ENCODE data around the gene LAG3.

LAG3 gene

DNA sequence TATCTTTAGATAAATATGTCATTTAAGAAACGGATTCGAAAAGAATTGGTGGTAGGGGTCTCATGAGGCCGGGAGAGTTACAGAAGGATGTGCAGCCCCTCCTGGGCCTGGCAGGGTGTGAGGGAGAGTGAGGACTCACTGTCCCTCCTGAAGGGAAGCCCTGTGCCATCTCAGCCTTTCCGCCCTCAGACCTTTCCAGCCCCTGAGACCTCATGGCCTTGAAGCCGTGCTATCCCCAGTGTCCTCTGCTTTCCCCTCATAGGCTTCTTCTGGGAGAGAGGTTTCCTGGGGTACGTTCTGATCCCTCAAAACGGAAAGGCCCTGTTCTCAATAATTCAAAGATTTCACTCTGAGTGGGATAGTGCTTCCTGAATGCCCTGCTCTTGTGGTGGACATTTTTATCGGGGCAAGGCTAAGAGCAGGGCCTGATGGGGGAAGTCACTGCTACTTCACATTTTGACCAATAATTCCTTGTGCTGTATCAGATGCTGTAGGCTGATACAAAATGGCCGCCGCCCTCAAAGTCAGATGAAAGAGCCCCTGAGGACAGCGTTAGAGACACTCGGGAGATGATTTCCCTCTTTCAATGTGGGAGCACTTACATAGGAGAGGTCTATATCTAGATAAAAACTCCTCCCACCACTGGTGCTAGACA, 18.3 kb downstream of the LAG3 start:
- DNase-seq (ENCODE audit: low read depth in 2 of 2): no peak

DNA sequence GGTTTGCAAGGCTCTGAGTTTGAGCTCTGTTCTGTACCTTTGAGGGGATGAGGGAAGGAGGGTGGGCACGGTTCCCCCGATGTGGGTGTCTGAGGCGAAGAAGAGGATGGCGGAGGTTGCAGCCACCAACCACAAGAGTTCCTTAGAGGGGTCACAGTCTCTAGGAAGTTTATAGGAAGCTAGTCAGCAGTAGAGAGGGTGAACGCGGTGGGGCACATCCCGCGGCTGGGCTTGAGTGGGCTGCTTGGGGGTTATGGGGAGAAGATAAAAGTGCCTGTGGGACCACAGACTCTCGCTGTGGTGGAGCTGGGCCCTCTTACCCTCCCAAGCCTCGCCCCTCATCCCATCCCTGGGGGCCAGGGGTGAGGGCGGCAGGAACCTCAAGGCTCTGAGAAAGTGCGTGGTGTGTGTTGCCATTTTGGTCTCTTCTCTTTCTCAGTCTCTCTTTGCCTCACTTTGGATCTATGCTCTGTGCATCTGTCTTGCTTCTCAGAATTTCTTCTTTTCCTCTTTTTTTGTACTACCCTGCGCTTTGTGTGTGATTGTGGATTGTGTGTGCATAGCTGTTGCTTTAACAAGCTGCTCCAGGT, 19.7 kb downstream of the LAG3 start:
- DNase-seq (ENCODE audit: low read depth in 2 of 2): no peak

DNA sequence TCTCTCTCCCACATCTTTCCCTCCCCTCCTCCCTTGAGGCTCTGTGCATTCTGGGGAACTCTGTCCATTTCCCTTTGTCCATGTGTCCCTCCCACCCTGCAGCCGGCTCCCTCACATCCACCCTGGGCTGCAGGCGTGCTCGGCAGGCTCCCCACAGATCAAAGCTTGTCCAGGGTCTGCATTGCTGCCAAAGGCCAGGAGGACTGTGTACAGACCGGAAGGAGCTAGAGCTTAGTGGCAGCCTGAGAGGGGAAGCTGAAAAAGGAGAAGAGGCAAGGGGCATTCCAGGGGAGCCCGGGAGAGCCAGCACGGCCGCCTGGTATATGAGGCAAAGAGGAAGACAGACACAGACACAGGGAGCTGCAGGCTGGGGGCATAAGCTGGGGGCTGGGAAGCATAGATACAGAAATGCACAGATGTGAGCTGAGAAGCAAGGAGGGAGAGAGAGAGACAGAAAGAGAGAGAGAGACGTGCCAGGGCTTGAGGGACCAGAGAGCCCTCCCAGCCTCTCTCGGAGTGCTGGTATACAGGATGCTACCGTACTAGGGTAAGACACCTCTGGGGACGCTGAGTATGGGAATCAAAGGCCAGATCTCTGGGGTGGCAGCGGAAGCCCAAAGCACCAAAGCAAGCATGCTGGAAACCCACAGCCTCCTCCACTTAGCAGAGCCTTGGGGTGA, 20.3 kb downstream of the LAG3 start:
- DNase-seq (ENCODE audit: low read depth in 2 of 2): no peak

DNA sequence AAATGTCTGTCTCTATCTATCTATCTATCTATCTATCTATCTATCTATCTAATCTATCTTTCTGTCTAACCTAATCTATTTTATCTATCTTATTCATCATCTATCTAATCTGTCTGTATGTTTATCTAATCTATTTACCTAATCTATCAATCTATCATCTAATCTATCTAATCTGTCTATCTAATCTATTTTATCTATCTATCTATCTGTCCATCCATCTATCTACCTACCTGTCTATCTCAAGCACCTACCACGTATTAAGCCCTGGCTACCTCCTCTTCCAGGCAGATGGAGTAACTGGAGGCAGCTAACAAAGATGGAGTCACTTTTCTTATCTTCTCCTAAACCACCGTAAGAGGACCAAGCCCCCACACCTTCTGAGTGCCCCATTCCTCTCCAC, 22.8 kb downstream of the LAG3 start:
- DNase-seq (ENCODE audit: low read depth in 2 of 2): no peak

DNA sequence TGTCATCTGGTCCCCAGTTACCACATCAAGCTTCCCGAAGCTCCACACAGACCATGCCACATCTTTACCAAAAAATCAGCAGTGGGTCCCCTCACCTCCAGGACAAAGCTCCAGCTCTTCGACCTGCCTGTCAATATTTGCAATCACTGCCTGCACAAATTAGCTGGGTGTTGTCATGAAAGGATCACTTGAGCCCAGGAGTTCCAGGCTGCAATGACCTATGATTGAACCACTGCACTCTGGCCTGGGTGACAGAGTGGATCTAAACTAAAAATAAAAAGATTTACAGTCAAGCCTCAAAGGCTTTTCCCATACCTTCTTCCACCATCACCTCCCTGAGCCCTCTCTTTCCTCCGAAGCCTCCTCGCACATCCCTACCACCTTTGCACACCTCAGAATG, 24.3 kb downstream of the LAG3 start:
- no peak for DNase-seq (ENCODE audit: low read depth in 2 of 2)

DNA sequence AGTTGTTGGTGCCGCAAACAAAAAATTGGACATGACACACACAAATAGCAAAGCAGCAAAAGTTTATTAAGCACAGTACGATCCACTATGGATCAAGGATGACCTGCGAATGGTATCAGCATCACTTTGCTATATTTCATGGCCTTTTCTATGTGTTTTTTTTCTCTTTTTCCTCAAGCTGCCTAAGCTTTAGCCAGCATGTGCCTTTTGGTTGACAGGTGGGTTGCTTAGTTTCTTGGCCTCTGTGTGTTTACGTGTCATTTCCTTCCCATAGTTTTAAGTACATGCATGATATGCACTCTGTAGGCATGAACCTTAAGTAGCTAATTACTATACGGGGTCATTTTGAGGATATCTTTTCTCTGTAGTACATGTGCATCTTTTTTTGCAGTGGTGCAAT, 26.8 kb downstream of the LAG3 start:
- no peak for DNase-seq (ENCODE audit: low read depth in 2 of 2)

DNA sequence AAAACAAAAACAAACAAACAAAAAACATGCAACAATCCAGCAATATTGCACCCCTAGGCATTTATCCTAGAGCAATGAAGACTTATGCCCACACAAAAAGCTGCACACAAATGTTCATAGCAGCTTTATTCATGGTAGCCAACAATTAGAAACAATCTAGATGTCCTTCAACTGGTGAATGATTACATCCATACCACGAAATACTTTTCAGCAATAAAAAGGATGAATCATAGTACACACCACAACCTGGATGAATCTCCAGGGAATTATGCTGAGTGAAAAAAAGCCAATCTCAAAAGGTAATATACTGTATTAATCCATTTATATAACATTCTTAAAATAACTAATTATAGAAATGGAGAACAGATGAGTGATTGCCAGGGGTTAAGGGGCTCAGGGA, 34.9 kb downstream of the LAG3 start:
- no peak for DNase-seq (ENCODE audit: low read depth in 2 of 2)

DNA sequence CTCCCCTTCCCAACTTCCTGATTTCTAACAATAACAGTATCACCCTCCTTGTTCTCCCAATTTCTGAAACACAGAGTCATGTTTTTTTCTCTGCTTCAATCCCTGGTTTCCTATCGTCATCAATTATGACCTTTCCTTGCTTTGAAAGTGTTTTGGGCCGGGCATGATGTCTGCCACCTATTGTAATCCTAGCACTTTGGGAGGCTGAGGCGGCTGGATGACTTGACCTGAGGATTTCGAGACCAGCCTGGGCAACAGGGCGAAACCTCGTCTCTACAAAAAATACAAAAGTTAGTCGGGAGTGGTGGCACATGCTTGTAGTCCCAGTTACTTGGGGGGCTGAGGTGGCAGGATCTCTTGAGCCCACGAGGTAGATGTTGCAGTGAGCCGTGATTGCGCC, 36.7 kb downstream of the LAG3 start:
- no peak for DNase-seq (ENCODE audit: low read depth in 2 of 2)

DNA sequence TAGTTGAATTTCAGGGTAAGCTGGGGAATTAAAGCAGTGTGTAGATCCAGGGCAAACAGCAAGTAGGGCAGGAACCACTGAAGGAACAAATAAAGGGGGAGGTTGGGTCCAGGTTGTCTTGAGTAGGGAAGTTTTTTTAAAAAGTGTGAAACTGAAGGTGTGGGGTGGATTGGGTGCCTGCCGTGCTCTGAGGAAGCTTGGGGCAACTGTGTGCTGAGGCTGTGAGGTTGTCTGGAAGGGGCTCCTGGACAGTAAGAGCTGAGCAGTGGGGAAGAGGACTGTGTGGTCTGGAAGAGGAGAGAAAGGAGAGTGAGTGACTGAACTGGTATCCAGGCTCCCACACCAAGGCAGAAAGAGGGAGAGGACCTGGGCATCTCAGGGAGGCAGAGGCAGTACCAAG, 38.4 kb downstream of the LAG3 start:
- DNase-seq (ENCODE audit: low read depth in 2 of 2): no peak

DNA sequence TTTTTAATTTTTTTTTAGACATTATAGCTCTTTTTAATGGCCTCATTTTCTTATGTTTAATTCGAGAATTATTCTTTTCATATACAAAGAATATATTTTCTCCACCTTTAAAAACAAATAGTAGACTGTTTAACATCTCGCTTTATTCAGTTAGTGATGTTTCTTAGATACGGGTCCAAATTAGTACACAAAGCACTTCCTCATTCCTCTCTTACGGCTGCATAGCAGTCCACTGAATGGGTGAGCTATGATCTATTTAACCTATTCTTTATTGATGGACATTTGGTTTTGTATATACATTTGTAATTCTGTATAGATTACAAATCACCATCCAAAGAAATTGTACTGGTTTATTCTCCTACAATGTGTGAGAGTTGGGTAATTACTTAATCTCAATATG, 41.0 kb downstream of the LAG3 start:
- DNase-seq (ENCODE audit: low read depth in 2 of 2): no peak

DNA sequence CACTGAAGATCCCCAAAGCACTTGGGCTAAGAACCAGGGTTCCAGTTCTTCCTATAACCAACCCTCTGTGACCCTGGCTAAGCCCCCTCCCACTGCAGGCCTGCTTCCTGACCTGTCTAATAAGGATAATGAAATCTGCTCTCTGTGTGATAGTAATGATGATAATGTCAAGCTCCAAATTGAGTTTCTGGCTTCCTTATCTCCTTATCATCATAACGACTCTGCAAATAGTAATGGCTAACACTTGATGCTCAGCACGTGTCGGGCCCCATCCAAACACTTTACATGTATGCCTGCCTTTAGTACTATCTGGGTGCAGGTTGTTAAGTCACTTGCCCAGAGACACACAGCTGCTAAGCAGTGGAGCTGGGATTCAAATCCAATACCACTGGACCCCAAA, 44.3 kb downstream of the LAG3 start:
- DNase-seq (ENCODE audit: low read depth in 2 of 2): no peak

DNA sequence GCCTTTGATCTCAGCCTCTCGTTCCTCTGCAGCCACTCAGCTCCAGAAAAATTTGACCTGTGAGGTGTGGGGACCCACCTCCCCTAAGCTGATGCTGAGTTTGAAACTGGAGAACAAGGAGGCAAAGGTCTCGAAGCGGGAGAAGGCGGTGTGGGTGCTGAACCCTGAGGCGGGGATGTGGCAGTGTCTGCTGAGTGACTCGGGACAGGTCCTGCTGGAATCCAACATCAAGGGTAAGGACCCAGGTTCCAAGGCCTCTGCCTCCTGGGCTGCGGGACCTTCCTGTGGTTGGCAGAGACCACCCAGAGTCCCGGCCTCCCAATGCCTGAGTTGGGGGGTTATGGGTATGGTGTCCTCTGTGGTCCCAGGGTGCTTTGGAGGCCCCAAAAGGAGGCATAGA, 44.8 kb downstream of the LAG3 start:
- no peak for DNase-seq (ENCODE audit: low read depth in 2 of 2)

DNA sequence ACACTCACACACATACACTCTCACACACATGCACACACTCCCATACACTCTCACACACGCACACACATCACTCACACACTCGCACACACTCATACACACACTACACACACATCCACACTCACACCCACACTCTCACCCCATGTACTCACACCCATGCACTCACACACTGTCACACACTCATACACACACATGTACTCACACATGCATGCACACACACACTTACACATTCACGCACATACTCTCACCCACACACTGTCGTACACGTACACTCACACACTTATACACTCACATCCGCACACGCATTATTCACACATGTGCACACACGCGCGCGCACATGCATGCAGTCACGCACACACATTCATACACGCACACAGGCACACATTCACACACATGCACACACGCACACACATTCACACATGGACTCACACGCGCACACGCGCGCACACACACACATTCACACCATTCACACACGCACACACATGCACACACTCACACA, 45.4 kb downstream of the LAG3 start:
- no peak for DNase-seq (ENCODE audit: low read depth in 2 of 2)

DNA sequence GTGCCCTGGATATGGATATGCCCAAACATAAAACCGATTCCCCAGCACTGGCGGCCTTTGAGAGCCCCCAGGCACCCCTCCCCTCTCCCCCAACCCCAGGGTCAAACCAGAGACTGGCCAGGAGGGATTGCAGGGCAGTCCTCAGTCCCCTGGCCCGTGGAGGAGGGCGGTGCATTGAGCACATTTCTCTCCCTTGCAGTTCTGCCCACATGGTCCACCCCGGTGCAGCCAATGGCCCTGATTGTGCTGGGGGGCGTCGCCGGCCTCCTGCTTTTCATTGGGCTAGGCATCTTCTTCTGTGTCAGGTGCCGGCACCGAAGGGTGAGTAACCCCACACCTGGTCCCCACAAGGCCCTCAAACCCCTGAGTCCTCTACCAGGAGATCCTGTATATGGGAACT, 45.9 kb downstream of the LAG3 start:
- no peak for DNase-seq (ENCODE audit: low read depth in 2 of 2)

DNA sequence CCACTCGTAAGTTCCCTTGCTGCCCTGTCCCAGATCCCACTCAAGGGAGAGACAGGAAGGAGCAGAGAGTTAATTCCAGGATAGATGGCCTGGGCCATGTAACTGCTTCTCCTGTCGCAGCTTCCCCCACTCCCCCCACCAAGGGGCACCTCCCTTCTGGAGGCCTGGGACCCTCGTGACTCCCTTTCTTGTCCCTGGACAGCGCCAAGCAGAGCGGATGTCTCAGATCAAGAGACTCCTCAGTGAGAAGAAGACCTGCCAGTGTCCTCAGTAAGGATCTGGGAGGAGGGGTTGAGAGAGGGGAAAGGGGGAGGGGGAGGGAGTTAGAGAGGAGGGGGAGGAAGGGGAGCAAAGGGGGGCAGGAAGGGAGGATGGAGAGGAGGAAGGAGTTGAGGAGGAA, 46.3 kb downstream of the LAG3 start:
- no peak for DNase-seq (ENCODE audit: low read depth in 2 of 2)

DNA sequence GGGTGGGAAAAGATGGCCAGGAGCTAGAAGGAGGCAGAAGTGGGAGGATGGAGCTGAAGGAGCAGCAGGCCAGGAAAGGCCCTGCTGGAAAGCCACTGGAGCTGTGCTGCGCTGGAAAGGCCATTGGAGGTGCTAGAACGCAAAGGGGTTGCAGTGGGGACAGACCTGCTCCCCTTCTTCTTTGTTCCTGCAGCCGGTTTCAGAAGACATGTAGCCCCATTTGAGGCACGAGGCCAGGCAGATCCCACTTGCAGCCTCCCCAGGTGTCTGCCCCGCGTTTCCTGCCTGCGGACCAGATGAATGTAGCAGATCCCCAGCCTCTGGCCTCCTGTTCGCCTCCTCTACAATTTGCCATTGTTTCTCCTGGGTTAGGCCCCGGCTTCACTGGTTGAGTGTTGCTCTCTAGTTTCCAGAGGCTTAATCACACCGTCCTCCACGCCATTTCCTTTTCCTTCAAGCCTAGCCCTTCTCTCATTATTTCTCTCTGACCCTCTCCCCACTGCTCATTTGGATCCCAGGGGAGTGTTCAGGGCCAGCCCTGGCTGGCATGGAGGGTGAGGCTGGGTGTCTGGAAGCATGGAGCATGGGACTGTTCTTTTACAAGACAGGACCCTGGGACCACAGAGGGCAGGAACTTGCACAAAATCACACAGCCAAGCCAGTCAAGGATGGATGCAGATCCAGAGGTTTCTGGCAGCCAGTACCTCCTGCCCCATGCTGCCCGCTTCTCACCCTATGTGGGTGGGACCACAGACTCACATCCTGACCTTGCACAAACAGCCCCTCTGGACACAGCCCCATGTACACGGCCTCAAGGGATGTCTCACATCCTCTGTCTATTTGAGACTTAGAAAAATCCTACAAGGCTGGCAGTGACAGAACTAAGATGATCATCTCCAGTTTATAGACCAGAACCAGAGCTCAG, 47.0 kb downstream of the LAG3 start:
- no peak for DNase-seq (ENCODE audit: low read depth in 2 of 2)

DNA sequence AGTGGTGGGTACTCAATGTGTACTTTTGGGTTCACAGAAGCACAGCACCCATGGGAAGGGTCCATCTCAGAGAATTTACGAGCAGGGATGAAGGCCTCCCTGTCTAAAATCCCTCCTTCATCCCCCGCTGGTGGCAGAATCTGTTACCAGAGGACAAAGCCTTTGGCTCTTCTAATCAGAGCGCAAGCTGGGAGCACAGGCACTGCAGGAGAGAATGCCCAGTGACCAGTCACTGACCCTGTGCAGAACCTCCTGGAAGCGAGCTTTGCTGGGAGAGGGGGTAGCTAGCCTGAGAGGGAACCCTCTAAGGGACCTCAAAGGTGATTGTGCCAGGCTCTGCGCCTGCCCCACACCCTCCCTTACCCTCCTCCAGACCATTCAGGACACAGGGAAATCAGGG, 47.8 kb downstream of the LAG3 start:
- DNase-seq (ENCODE audit: low read depth in 2 of 2): no peak

DNA sequence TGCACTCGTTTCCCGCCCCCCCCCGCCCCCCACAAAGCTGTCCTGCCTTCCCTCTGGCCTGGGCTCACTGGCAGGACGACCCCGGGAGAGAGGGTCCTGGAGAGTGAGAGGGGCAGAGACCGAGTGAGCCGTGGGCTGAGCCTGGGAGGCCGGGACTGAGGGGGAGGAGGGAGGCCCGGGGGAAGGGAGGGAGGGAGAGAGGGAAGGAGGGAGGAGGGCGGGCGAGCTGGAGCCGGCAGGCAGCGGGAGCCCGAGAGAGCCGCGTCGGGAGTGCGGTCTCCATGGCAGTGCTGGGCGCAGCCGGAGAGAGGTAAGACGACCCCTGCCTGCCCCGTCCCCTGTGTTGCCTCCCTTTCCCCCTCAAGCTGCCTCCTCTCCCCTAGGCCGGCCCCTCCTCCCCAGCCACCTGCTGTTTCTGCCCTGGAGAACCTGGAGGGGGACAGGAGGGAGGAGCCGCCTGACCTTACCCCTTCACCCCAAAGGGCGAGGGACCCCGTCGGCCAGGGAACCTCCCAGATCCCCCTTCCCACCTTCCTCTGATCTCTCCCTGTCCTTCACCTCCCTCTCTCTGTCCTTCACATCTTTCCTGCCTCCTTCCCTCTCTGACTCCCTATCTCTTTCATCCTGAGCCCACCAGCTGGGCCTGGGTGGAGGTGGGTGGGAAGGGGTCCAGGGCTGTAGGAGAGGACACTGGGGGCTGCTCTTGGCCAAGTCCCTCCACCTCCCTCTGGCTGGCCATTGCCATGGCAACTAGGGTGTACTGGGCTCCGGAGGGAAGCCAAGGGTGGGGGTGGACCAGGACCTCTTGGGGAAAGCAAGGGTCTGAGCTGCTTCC, 49.5 kb downstream of the LAG3 start, which contains the start of gene GPR162:
Gene GPR162, plus strand, starts transcription at position 231 of the 835 bp plus-strand sequence. CDS start 2,078 bp downstream, outside the sequence.
- DNase-seq (ENCODE audit: low read depth in 2 of 2): no peak

DNA sequence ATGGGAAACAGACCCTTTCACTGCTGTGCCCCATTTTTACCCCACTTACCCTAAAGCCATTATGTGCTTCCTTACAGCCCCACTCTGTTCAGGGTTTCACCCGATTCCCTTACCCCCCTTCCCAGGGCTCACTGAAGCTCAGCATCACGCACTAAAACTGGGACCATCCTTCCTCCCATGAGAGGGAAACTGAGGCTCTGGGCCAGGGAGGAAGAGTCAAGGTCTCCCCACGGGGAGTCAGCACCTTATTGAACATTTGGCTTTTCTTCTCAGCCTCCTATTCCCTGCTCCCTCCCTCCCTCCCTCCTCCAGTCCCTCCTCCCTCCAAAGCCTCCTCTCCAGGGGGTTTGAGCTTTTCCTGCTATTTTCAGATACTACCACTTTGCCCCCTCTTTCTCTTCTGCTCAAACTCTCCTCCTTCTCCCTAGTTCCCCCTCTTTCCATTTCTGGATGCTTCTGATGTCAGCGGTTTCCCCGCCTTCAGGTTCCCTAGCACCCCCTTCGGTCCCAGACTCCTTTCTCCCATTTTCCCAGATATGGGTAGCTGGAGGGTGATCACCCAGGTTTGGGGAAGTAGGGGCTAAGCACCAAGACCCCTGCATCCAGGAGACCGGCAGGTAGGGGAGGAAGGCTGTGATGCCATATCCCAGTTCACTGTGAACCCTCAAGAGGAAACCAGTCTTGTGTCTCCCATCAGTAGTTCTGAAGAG, 50.3 kb downstream of the LAG3 start:
- DNase-seq (ENCODE audit: low read depth in 2 of 2): no peak
